GM21576 (cell line): Measurements from ENCODE around the gene OR51E2.
"Not testable (repeated sequence)": the region's sequence is repeated elsewhere in the genome, so short reads cannot be mapped to it uniquely, and the experiment has no call there.

Source experiments
- ATAC-seq: cut with Tn5 transposase; IDR thresholded peaks from one replicate; pipeline ENCODE4 v1.9.1; 2021; ENCODE audit warnings: mild to moderate bottlenecking, moderate library complexity; ENCODE audit not compliant: unreplicated experiment

OR51E2 gene, protein sequence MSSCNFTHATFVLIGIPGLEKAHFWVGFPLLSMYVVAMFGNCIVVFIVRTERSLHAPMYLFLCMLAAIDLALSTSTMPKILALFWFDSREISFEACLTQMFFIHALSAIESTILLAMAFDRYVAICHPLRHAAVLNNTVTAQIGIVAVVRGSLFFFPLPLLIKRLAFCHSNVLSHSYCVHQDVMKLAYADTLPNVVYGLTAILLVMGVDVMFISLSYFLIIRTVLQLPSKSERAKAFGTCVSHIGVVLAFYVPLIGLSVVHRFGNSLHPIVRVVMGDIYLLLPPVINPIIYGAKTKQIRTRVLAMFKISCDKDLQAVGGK

DNA sequence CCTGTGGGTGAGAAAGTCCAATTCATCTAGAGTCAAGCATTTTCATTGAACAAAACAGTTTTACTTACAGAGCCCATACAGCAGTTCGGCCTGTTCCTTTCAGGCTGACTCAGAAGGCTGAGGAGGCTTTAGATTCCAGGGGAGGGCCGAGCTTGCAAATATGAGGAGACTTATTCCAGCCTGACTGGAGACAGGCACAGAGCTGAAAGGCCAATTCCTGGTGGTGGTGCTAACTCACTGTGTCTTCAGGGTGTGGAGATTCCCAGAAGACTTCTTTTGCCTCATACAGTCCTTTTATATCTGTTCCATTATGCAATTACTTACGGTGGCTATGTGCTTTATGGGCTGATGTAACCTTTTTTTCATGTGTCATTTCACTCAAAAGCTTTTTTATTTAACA lies at the start of gene OR51E2:
Gene OR51E2 (minus strand): TSS at position 269 of the 400 bp plus-strand sequence. CDS start 15,142 bp downstream, outside the sequence.
- no peak for ATAC-seq

DNA sequence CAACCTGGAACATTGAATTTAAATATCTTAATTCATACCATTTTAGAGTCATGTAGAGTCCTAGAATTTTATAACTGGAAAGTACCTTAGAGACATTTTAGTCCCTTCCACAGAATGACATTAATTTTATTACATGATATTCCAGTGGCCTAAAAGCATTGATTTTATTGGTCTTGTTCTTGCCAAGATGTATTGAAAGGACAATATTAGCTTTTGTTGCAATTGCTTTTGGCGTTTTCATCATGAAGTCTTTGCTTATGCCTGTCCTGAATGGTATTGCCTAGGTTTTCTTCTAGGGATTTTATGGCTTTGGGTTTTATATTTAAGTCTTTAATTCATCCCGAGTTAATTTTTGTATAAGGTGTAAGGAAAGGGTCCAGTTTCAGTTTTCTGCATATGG lies 43.1 kb upstream of the OR51E2 start:
- ATAC-seq = no peak

DNA sequence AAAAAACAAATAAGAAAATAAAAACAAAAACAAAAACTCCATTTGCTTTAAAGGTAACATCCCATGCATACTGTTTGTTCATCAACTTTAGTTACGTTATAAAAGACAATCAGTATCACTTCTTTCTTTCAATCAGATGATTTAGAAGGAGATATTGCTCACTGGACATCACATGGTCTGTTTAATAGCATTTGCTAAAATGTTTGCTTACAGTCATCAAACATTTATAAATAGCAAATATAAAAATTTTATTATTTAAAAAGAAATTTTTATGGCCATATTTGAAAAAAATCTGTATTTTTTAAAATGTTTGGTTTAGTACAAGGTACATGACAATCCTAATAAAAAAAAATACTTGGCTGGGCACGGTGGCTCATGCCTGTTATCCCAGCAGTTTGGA lies 29.5 kb upstream of the OR51E2 start:
- no peak for ATAC-seq

DNA sequence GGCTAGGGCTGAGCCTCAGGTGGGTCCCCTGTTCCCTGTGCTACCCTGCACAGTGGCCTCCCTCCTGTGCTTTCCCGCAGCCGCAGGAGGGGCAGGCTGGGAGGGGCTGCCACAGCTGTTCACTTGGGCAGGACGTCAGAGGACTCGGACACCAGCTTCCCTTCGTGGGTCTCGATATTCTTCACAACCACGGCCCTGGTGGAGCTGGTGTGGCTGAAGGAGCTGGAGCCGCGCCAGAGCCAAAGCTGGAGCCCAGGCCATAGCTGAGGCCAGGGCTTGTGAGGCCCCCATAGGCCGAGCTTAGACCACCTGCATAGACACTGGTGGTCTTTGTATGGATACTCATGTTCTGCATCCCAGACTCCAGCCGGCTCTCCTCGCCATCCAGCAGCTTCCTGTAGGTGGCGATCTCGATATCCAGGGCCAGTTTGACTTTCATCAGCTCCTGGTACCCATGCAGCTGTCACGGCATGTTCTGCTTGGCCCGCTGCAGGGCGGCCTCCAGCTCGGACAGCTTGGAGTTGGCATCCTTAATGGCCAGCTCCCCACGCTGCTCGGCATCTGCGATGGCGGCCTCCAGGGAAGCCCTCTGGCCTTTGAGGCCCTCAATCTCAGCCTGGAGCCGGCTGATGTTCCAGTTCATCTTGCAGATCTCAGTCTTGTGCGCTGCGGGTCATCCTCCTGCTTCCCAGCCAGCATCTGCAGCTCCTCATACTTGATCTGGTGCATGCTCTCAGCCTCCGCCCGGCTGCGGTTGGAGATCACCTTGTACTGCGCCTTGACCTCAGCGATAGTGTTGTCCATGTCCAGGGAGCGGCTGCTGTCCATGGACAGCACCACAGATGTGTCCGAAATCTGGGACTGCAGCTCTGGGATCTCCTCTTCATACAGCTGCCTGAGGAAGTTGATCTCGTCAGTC lies 25.2 kb upstream of the OR51E2 start:
- ATAC-seq = not testable (repeated sequence)

DNA sequence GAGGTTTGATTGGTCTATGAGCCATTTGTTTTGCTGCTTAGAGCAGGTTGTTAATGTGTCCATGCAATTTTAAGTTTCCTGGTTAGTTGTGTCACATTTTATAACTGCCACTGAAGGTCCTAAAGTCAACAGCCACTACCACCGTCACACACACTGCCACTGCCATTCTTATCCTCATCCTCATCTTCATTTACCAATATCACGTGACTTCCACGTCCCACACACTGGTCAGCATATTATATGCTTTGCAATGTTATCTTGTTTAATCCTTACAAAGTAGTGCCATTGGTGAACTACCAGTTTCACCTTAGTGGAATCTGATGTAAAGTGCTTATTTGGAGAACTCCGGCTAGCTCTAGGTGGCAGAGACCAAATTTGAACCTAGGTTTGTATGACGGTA lies 16.6 kb upstream of the OR51E2 start:
- ATAC-seq = no peak

DNA sequence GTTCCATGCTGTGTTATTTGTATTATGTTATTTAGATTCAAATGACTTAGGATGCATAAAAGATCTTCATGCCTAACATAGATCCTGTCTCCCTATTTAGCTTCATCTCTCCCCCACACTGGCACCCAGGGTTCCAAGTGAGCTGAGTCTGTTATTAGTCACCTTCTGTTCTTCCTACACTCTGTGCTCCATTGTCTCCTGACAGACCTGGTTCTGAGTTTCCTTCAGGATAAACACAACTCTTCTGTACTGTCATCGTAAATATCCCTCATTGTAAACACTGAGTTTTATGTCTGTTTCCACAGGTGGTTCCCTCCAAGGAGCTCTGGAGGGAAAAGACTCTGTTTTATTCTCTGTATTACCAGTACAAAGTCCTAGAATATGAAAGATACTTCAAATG lies 15.6 kb upstream of the OR51E2 start:
- ATAC-seq = no peak

DNA sequence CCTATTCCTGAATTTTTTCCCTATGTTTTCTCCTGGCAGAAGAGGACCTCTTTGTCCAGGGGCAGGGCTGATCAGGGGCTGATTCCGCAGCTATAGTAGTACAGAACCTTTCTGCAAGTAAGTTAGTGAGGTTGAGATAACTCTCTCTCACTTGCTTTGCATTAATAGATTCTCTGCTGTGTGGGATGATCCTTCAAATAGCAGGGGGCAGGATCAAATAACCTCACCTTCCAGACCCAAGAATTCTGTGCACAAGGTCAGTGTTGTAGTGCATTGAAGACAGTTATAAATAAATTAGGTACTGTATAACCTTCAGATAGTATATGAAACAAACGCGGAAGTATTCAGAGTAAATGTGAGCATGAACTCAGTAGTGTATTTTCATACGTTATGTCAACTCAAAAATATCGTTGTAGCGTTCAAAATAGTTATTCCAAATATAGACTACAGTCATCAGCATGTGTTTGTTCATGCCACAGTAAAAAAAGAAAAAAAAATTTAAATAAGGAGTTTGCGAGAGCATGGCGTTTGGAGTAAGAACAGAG lies 7.2 kb upstream of the OR51E2 start:
- ATAC-seq = no peak

DNA sequence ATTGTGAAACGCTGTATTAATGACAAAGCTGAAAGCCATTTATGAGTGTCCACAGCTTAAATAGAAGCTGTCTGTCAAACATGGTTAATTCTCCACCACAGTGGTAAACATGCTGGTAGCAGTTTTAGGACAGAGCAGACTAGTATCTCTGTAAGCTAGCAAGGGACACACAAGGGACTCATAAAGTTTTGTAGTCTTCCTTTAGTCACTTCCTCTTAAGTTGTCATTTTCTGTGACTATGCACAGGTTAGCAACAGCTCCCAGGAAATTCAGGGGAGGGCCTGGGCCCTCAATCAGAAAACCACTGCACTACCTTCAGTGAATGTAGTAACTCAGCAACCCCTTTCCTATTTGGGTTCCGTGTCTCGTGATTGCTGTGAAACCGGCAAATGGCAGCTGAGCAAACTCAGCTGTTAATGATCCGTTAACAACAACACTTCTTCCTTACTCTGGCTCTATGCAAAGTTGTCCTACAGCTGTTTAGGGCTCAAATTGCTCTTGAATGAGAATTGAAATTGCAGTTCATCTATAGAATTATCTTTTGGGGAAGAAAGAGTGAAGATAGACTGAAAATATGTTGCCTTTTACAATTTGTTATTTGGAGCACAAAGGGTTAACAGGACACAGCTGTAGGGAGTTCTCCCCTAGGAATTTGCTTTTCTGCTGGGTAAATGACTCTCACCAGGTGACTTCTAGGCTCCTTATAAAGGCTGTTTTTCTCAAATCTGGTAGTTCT lies 6.6 kb upstream of the OR51E2 start, which contains the start of gene MMP26:
Gene MMP26 (plus strand): TSS at position 731 of the 736 bp plus-strand sequence.
- no peak for ATAC-seq

DNA sequence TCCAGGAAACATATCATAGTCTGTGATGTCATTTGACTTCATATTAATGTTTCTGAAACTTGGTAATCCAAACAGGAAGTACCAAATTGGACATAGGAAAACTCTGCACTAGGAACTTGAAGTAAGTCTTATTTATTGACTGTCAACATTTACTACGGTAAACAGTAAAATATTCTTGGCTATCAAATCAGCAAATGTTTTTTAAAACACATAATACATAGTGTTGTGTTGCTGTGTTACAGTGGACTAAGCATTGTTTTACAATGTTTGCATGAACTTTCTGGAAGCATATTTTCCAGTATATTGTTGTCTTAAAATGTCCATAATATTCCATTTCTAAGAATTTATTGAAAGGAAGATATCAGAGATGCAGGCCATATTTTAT lies 2.8 kb upstream of the OR51E2 start:
- ATAC-seq = no peak

DNA sequence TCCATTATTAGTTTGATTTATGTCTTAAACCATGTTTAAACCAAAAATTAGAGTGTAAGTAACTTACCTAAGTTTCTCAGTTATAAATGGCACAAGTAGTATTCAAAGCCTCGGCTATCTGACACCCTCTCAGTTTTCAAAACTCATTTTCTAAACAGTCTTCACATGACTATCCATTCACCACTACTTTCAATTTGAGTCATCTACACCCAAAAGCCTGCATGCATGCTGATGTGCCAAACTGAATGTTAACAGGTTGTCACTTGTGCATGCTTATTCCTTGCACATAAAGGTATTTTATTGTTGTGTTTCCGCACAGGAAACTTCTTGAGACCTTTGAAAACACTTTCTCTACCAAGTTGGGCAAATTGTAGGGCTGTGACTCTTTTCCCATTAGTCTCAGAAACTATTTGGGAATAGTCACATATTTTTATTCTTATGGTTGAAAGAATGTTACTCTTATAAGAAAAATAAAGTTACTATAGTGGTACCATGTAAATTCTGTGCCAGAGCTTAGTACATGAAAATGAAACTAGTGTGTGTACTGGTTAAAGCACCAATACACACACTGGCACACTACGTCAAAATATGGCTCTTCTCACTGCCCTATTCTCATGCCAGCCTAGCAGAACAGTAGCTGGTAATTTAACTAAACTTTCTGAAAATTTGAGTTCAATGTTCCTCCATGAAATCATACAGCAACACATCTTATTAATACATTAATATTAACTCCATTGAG lies 2.2 kb upstream of the OR51E2 start:
- peak; percentile 97 for ATAC-seq

DNA sequence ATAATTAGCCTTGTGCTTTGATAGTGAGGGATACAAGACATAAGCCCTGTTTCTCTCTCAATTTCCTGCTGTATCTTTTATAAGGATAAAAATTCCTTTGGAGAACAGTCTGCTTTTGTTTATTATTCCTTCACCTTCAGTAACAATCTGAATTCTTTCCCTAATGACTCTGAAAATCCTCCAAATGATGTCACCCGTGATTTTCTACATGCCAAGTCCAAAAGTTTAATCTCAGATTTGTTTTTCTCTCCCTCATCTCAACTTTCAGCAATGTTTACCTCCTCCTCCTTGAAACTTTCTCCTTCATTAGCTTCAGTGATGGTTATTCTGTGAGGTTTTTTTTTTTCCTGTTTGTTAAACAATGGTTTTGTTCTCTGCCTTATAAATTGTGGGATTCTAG lies 2.2 kb downstream of the OR51E2 start:
- no peak for ATAC-seq

DNA sequence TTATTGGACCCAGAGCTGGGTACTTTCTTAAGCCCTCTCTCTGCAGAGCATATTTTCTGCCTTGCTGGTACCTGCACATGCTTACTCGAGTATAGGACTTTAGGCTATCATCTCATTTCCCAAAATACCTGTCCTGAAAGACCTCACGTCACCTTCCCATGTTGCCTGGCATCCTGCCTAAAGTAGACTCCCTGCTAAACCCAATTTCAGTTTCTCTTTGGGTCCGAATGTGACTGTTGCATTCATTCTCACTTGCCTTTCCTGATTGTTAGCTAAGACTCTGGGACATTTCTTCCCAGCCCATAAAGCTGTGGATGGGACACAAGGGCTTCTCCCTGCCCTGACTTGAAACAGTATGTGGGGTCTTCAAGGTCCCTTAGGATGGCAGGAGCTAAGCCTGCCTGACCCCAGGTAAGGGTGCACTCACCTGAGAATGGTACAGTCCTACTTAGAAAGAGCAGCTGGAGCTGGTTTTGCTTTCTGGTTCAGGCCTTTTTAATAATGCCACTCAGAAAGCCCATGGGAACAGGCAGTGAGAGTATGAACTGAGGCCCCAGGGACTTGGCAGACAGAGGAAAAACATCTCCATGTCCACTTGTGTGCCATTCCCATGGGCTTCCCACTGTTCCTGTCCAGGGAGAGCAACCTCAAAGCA lies 12.9 kb downstream of the OR51E2 start:
- no peak for ATAC-seq

DNA sequence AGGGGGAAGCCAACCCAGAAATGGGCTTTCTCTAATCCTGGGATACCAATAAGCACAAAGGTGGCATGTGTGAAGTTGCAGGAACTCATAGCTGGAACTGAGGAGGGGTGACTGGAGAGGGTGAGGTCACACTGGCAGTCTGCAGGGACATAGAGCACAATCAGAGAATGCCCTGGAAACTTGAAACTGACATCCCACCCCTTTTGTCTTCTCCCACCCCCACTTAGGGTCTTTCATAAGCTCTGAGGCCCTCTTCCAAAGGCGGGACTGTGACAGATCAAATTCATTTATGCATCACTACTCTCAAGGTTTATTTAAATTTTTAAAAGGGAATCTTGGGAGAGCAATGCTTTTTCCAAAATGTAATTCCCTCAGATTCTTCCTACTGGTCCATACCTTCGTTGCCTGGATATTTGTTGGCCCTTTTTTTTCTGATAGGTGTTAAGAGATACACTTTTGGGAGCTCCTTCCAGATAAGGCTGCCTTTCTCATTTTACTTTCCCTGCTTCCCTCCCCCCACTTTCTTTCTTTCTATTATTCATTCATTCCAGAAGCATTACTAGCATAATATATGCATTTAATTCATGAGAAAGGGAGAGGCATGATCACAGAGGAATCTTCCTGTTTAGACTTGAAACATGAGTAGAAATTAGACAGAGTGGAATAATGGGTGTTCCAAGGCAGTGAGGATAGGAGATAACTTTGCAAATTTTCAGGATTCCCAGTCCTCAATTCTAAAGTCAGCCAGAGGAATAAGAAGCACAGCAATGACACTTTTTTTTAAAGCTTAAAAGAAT lies 14.8 kb downstream of the OR51E2 start:
- ATAC-seq = no peak

DNA sequence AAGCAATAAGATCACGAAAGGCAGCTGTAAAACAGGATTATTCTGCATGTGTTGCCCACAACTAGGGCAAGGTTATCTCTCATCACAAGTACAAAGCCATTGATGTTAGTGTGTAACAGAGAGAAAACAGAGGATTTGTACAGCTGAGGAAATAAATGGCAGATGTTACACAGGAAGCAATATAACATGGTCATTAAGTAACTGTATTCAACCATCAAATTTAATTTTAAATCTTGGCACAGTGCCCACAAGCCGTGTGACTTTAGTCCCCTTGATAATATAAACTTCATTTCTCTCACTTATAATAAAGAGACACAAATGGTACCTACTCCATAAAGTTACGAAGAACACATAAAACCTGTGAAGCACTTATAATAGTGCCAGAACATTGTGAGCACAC lies 17.3 kb downstream of the OR51E2 start:
- ATAC-seq = no peak

DNA sequence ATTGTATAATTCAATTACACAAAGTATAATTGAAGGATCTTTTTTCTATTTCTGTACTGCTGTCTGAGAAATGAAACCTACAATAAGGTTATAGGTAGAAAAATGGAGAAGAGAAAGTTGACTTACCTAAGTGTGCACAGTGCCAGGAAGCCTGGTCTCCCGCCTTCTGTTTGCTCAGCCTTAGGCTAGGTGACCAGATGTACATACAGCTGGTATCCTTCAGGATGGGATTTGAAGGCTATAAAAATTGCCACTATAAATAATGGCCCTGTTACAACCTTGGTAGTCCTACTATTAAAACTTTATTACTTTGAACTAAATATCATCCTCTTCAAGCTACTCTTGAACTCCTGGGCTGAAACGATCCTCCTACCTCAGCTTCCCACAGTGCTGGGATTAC lies 19.7 kb downstream of the OR51E2 start:
- no peak for ATAC-seq

DNA sequence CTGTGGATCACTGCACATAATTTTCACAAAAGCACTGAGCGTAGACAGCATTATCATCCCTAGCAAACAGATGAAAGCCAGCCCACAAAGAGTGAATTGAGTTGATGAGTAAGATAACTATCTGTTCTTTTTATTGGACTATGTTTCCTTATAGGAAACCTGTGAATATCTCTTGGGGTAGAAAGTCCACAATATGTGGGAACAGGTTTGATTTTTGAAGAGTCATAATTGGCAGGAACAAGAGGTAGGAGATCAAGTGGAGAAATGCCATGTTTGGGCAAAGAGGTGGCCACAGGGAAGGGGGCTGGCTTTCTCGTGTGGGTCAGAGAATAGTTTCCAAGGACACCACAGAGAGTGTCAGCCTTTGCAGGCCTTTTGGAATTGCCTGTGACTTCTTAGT lies 23.9 kb downstream of the OR51E2 start:
- ATAC-seq = no peak

DNA sequence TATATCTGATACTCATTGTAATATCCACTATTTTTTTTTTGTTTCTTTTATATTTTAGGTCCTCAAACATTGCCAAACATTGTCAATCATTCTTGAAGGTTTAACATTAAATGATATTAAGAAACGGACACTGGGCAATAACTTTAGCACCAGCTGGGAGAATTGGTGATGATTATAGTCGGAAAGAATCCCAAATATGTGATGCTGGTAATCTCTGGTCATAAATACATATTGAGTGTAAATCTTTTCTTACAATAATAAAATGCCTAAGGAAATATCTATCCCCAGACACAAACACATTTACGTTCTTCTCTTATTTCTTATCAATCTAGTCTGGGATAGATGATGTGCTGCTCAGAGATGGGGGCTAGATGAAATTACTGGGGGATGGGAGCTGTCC lies 25.2 kb downstream of the OR51E2 start:
- no peak for ATAC-seq

DNA sequence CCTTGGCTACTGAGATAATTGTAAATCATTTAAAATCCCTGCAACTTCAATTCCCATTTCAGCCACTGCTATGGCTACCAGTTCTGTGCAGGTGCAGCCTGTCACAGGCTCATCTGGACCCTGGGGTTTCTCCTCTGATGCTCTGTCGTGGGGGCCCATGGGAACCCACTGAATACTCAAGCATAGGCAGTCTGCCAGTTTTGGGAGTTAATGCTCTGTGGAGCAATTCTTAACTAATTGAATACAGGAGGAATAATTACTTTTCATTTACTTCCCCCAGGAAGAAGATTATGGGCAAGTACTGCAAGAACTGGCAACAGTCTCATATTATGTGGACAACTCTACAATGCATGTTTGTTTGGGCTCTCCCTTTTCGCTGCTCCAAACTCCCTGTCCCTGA lies 25.9 kb downstream of the OR51E2 start:
- no peak for ATAC-seq

DNA sequence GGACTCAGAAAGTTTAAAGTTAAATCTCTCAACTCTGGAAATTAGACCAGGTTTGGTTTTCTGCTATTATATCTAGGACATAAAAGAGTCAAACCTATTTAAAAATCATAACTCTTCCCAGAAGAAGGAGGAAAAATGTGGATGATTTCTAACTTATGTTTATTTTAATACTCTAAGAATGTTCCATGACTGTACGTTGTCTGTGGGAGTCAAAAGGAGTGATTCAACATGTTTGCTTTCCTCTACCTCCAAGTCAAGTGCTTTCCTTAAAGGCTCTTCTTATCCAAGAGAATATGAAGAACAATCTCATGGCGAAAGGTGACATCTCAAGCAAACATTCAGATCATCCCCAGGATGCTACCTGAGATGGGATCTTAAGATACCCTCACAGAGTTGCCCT lies 32.2 kb downstream of the OR51E2 start:
- no peak for ATAC-seq
